GM12878 (cell line): Measurements from ENCODE around the gene TNK1.

Experiments
- CHD2 ChIP-seq: IDR thresholded peaks from 2 replicates; pipeline ENCODE4 v1.6.1; 2011; ENCODE audit warnings: low read depth, low read length, improper control_type of control experiment, borderline replicate concordance
- EZH2 ChIP-seq: IDR thresholded peaks from 2 replicates; pipeline ENCODE4 v1.6.1; 2012; ENCODE audit warnings: low read depth, mild to moderate bottlenecking, control low read depth, inconsistent platforms, low read length, borderline replicate concordance; ENCODE audit not compliant: control insufficient read depth
- FOXK2 ChIP-seq: fragments of 450-650 bp; IDR thresholded peaks from 2 replicates; pipeline ENCODE4 v1.6.1; 2017; ENCODE audit warnings: mild to moderate bottlenecking, moderate library complexity
- IKZF1 ChIP-seq: fragments of 450-650 bp; conservative IDR thresholded peaks from 2 replicates; pipeline ENCODE4 v1.6.1; 2017; ENCODE audit warnings: antibody characterized with exemption, mild to moderate bottlenecking
- LARP7 ChIP-seq: fragments of 450-650 bp; IDR thresholded peaks from 2 replicates; pipeline ENCODE4 v1.6.1; 2017; ENCODE audit warnings: mild to moderate bottlenecking
- NR2C2 ChIP-seq: IDR thresholded peaks from 2 replicates; pipeline ENCODE4 v1.6.1; 2011; ENCODE audit warnings: borderline replicate concordance, low read depth; ENCODE audit not compliant: control insufficient read depth, insufficient read length
- POLR2A ChIP-seq: IDR thresholded peaks from 2 replicates; pipeline ENCODE4 v1.6.1; 2011; ENCODE audit warnings: low read depth, mild to moderate bottlenecking, low read length
- POLR2AphosphoS2 ChIP-seq: IDR thresholded peaks from 2 replicates; pipeline ENCODE4 v1.6.1; 2011; ENCODE audit warnings: low read depth, mild to moderate bottlenecking, low read length, improper control_type of control experiment, moderate library complexity
- STAT3 ChIP-seq: IDR thresholded peaks from 2 replicates; pipeline ENCODE4 v1.6.1; 2011; ENCODE audit warnings: low read depth, low read length, improper control_type of control experiment
- TCF12 ChIP-seq: IDR thresholded peaks from 2 replicates; pipeline ENCODE4 v1.6.1; 2011; ENCODE audit warnings: low read depth, mild to moderate bottlenecking, low read length
- TF ChIP-seq, protein P1 (sequence below), 3 experiments: IDR thresholded peaks in 2 of 3; conservative IDR thresholded peaks in 1 of 3; 2 replicates each; pipeline ENCODE4 v1.5.1; 2011; ENCODE audit warnings: low read depth in 3 of 3, low read length in 3 of 3, mild to moderate bottlenecking in 3 of 3, control low read depth in 2 of 3, moderate library complexity in 2 of 3, inconsistent platforms in 1 of 3, mixed read lengths in 1 of 3; ENCODE audit not compliant: control insufficient read depth in 2 of 3, insufficient read depth in 1 of 3; ENCODE audit errors: extremely low read depth in 1 of 3
- TF ChIP-seq, protein P2 (sequence below): IDR thresholded peaks from 2 replicates; pipeline ENCODE4 v1.6.1; 2012; ENCODE audit warnings: low read depth, low read length, improper control_type of control experiment
- TF ChIP-seq, protein P3 (sequence below): IDR thresholded peaks from 2 replicates; pipeline ENCODE4 v1.6.1; 2012; ENCODE audit warnings: mild to moderate bottlenecking, low read depth, low read length
- TF ChIP-seq, protein P4 (sequence below): IDR thresholded peaks from 2 replicates; pipeline ENCODE4 v1.6.1; 2011; ENCODE audit warnings: low read depth, mild to moderate bottlenecking, low read length, moderate library complexity, borderline replicate concordance; ENCODE audit errors: extremely low read depth

DNA sequence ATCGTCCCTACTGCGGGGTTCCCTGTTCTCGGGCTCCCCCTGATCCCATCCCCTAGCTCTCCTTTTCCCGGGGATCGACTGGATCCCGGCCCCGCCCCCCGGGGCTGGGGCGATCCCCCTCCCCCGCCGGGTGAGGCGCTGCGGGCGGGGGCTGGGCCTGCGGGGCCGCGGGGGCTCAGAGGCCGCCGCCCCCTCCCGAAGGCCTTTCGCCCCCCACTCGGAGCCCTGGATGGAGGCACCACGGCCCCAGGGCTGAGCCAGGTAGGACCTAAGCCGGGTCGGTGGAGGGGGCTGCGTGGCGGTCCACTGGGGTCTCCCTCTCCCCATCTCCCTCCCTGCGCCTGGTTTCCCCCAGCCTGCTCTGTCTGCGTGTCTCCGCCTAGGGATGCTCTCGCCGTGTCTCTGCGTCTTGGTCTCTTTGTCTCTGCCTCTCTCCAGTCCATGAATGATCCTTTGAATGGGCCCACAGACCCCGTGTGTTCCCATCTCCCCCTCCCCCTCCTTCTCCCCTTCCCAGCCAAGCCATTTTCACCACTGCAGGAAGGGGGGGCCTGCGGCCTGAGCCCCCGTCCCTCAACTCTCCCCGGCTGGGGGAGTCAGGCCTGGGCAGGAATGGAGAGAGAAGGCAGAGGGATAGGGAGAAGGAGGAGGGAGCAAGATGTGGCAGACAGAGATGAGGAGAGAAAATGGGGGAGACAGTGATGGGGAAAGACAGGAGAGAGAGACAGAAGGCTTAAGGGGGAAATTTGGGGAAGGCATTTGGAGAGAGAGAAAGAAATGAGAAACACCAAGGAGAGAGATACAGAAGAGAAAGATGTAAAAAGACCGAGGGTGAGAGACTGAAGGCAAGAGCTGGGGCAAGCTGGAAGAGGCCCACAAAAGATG, 24.7 kb downstream of the TNK1 start:
- TF ChIP-seq FOXK2 (no peak), LARP7 (no peak), POLR2A (no peak), IKZF1 (no peak), POLR2AphosphoS2 (no peak), TCF12 (no peak), NR2C2 (no peak), EZH2 (no peak), STAT3 (no peak), CHD2 (no peak)
- TF ChIP-seq, protein P1, sequence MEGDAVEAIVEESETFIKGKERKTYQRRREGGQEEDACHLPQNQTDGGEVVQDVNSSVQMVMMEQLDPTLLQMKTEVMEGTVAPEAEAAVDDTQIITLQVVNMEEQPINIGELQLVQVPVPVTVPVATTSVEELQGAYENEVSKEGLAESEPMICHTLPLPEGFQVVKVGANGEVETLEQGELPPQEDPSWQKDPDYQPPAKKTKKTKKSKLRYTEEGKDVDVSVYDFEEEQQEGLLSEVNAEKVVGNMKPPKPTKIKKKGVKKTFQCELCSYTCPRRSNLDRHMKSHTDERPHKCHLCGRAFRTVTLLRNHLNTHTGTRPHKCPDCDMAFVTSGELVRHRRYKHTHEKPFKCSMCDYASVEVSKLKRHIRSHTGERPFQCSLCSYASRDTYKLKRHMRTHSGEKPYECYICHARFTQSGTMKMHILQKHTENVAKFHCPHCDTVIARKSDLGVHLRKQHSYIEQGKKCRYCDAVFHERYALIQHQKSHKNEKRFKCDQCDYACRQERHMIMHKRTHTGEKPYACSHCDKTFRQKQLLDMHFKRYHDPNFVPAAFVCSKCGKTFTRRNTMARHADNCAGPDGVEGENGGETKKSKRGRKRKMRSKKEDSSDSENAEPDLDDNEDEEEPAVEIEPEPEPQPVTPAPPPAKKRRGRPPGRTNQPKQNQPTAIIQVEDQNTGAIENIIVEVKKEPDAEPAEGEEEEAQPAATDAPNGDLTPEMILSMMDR (IDR thresholded peaks at IDR 0.05 in 2 of 3, conservative IDR thresholded peaks at IDR 0.05 in 1 of 3; ENCODE audit: control insufficient read depth in 2 of 3, extremely low read depth in 1 of 3, insufficient read depth in 1 of 3, low read depth in 3 of 3, low read length in 3 of 3): no peak
- TF ChIP-seq, protein P2, sequence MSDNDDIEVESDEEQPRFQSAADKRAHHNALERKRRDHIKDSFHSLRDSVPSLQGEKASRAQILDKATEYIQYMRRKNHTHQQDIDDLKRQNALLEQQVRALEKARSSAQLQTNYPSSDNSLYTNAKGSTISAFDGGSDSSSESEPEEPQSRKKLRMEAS: no peak
- TF ChIP-seq, protein P3, sequence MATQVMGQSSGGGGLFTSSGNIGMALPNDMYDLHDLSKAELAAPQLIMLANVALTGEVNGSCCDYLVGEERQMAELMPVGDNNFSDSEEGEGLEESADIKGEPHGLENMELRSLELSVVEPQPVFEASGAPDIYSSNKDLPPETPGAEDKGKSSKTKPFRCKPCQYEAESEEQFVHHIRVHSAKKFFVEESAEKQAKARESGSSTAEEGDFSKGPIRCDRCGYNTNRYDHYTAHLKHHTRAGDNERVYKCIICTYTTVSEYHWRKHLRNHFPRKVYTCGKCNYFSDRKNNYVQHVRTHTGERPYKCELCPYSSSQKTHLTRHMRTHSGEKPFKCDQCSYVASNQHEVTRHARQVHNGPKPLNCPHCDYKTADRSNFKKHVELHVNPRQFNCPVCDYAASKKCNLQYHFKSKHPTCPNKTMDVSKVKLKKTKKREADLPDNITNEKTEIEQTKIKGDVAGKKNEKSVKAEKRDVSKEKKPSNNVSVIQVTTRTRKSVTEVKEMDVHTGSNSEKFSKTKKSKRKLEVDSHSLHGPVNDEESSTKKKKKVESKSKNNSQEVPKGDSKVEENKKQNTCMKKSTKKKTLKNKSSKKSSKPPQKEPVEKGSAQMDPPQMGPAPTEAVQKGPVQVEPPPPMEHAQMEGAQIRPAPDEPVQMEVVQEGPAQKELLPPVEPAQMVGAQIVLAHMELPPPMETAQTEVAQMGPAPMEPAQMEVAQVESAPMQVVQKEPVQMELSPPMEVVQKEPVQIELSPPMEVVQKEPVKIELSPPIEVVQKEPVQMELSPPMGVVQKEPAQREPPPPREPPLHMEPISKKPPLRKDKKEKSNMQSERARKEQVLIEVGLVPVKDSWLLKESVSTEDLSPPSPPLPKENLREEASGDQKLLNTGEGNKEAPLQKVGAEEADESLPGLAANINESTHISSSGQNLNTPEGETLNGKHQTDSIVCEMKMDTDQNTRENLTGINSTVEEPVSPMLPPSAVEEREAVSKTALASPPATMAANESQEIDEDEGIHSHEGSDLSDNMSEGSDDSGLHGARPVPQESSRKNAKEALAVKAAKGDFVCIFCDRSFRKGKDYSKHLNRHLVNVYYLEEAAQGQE: no peak
- TF ChIP-seq, protein P4, sequence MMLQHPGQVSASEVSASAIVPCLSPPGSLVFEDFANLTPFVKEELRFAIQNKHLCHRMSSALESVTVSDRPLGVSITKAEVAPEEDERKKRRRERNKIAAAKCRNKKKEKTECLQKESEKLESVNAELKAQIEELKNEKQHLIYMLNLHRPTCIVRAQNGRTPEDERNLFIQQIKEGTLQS: no peak
